GM23338 (cell line): Measurements from ENCODE around the gene RIMKLB. TPM values are rescaled to one million over a fixed set of nuclear protein-coding genes. Genes with fewer than 3 reads are reported as not detected.
"Not testable (repeated sequence)": the region's sequence is repeated elsewhere in the genome, so short reads cannot be mapped to it uniquely, and the experiment has no call there.

Experiments used
- ATAC-seq: fragments of 200-7000 bp; cut with Tn5 transposase; 3 replicates; pipeline ENCODE4 v1.9.1; 2020
- DNase-seq: peaks from one replicate; pipeline ENCODE4 v3.0.0-alpha.2; 2015; ENCODE audit warnings: low spot score
- H2AFZ ChIP-seq: fragments of 200-600 bp; sonication (generic); 2 replicates; pipeline ENCODE4 v1.8.0; 2016; ENCODE audit warnings: antibody characterized with exemption, mild to moderate bottlenecking, moderate library complexity
- H3F3A ChIP-seq: fragments of 200-600 bp; sonication (generic); replicated peaks from 2 replicates; pipeline ENCODE4 v1.8.0; 2017; ENCODE audit warnings: antibody characterized with exemption, mixed run types, low read depth
- H3K27ac ChIP-seq: fragments of 200-600 bp; sonication (generic); 2 replicates; pipeline ENCODE4 v1.6.1; 2016; ENCODE audit warnings: low read depth
- H3K27me3 ChIP-seq: fragments of 200-600 bp; sonication (generic); 2 replicates; pipeline ENCODE4 v1.8.0; 2016; ENCODE audit warnings: mild to moderate bottlenecking, mixed run types, moderate library complexity; ENCODE audit not compliant: insufficient read depth
- H3K36me3 ChIP-seq: fragments of 200-600 bp; sonication (generic); 2 replicates; pipeline ENCODE4 v1.8.0; 2016; ENCODE audit warnings: mild to moderate bottlenecking; ENCODE audit not compliant: insufficient read depth
- H3K4me1 ChIP-seq: fragments of 200-600 bp; sonication (generic); 2 replicates; pipeline ENCODE4 v1.8.0; 2016; ENCODE audit warnings: mild to moderate bottlenecking, moderate library complexity; ENCODE audit not compliant: insufficient read depth
- H3K4me2 ChIP-seq: fragments of 200-600 bp; sonication (generic); 2 replicates; pipeline ENCODE4 v1.7.1; 2017; ENCODE audit warnings: mixed run types
- H3K4me3 ChIP-seq: fragments of 200-600 bp; sonication (generic); 2 replicates; pipeline ENCODE4 v1.6.1; 2016; ENCODE audit warnings: mixed run types
- H3K79me2 ChIP-seq: fragments of 200-600 bp; sonication (generic); replicated peaks from 2 replicates; pipeline ENCODE4 v1.8.0; 2017; ENCODE audit warnings: mild to moderate bottlenecking; ENCODE audit not compliant: insufficient read depth
- H3K9me2 ChIP-seq: fragments of 200-600 bp; sonication (generic); 2 replicates; pipeline ENCODE4 v1.8.0; 2017; ENCODE audit not compliant: insufficient read depth
- H4K20me1 ChIP-seq: fragments of 200-600 bp; sonication (generic); replicated peaks from 2 replicates; pipeline ENCODE4 v1.8.0; 2017; ENCODE audit warnings: mild to moderate bottlenecking; ENCODE audit not compliant: insufficient read depth
- H3K27ac Mint-ChIP-seq: 2 replicates; pipeline ENCODE4 v1.8.0; 2020; ENCODE audit warnings: inconsistent platforms, mild to moderate bottlenecking, moderate library complexity, mixed read lengths
- H3K27me3 Mint-ChIP-seq: 3 replicates; pipeline ENCODE4 v1.8.0; 2022; ENCODE audit warnings: low read depth, mild to moderate bottlenecking, moderate library complexity, mixed read lengths, inconsistent platforms; ENCODE audit not compliant: insufficient read depth, poor library complexity
- H3K36me3 Mint-ChIP-seq: 3 replicates; pipeline ENCODE4 v1.8.0; 2021; ENCODE audit warnings: low read depth, mild to moderate bottlenecking, inconsistent platforms, moderate library complexity, mixed read lengths
- H3K4me1 Mint-ChIP-seq: 3 replicates; pipeline ENCODE4 v1.8.0; 2020; ENCODE audit warnings: mild to moderate bottlenecking, inconsistent platforms, mixed read lengths
- H3K4me3 Mint-ChIP-seq: 3 replicates; pipeline ENCODE4 v1.8.0; 2021; ENCODE audit warnings: moderate library complexity, mild to moderate bottlenecking, inconsistent platforms, mixed read lengths
- H3K9me3 Mint-ChIP-seq: 3 replicates; pipeline ENCODE4 v1.8.0; 2020; ENCODE audit warnings: moderate library complexity, mild to moderate bottlenecking, inconsistent platforms, mixed read lengths
- CTCF ChIP-seq, 2 experiments: fragments of 200-600 bp in 1 of 2; sonication (generic) in 1 of 2; conservative IDR thresholded peaks; 2 replicates each; pipeline versions ENCODE4 v1.5.1 to v1.6.1; 2016 to 2017; ENCODE audit warnings: antibody characterized with exemption in 2 of 2, low read depth in 2 of 2, mild to moderate bottlenecking in 2 of 2, moderate library complexity in 1 of 2
- EZH2 ChIP-seq: fragments of 200-600 bp; sonication (generic); IDR thresholded peaks from one replicate; pipeline ENCODE4 v1.8.0; 2017; ENCODE audit warnings: antibody characterized with exemption, mild to moderate bottlenecking, low read depth; ENCODE audit not compliant: unreplicated experiment
- EZH2phosphoT487 ChIP-seq: fragments of 200-600 bp; sonication (generic); IDR thresholded peaks from one replicate; pipeline ENCODE4 v1.8.1; 2018; ENCODE audit warnings: antibody characterized with exemption; ENCODE audit not compliant: unreplicated experiment
- NANOG ChIP-seq: IDR thresholded peaks from 2 replicates; pipeline ENCODE4 v1.6.1; 2016; ENCODE audit warnings: antibody characterized with exemption, borderline replicate concordance
- POLR2AphosphoS5 ChIP-seq: IDR thresholded peaks from 2 replicates; pipeline ENCODE4 v1.6.1; 2016; ENCODE audit warnings: antibody characterized with exemption, low read depth
- REST ChIP-seq: IDR thresholded peaks from one replicate; pipeline ENCODE4 v1.6.1; 2018; ENCODE audit warnings: antibody characterized with exemption; ENCODE audit not compliant: unreplicated experiment
- STAT1 ChIP-seq: IDR thresholded peaks from one replicate; pipeline ENCODE4 v1.6.1; 2016; ENCODE audit warnings: antibody characterized with exemption; ENCODE audit not compliant: unreplicated experiment
- ZNF331 ChIP-seq: fragments of 250-450 bp; sonication (Bioruptor Pico); IDR thresholded peaks from 2 replicates; pipeline ENCODE4 v1.5.0; 2020; ENCODE audit warnings: low read depth, mild to moderate bottlenecking, moderate library complexity
- polyA plus RNA-seq: library from polyadenylated mRNA; unstranded; fragments of >200 nt; fragmentation: Nextera tagmentation; extraction: Ambion mirVana; gene quantifications from 2 replicates; pipeline ENCODE4 v1.2.1, GENCODE V29; 2016
- total RNA-seq: library from RNA; depleted of rRNA; stranded (reverse); fragments of >200 nt; shearing (Covaris generic); gene quantifications from 2 replicates; pipeline ENCODE4 v1.2.3, GENCODE V29; 2014

The RIMKLB gene
- total and polyA plus RNA-seq, 2 experiments from 2014 or later: 87.0 to 104 TPM

- Mint-ChIP-seq H3K36me3 (peaks cover 56% of the 10 kb centered on the region), H3K9me3 (peaks cover 31% of the 10 kb centered on the region), H3K27me3 (peaks cover 12% of the 10 kb centered on the region), H3K4me3 (no peak overlapping the region), H3K27ac (peak overlapping the region; percentile 20; the same call in 1 of the 2 replicates), H3K4me1 (peaks cover 15% of the 10 kb centered on the region)
- DNase-seq (no peak), ATAC-seq (peak; percentile 18; the same call in 2 of the 3 replicates)
- Histone ChIP-seq H3K4me2 (no peak overlapping the region), H3K4me3 (no peak overlapping the region), H2AFZ (no peak overlapping the region), H3K79me2 (peaks cover 14% of the 10 kb centered on the region), H3F3A (peaks cover 16% of the 10 kb centered on the region), H3K27me3 (no peaks in the 10 kb centered on the region), H4K20me1 (peaks cover 8% of the 10 kb centered on the region), H3K36me3 (peaks cover 11% of the 10 kb centered on the region; the same call in 1 of the 2 replicates), H3K9me2 (no peaks in the 10 kb centered on the region), H3K4me1 (0 out of 2 replicates have a peak, but pooled peaks cover 10% of the 10 kb centered on the region), H3K27ac (no peak overlapping the region; the same call in 1 of the 2 replicates)
- no peak; the same call in none of the 2 replicates for TF ChIP-seq POLR2AphosphoS5
- TF ChIP-seq CTCF (conservative IDR thresholded peaks at IDR 0.05; ENCODE audit: low read depth in 2 of 2): no peak
- no peak for TF ChIP-seq EZH2phosphoT487
- no peak for TF ChIP-seq EZH2
- TF ChIP-seq NANOG: no peak
- TF ChIP-seq ZNF331 (CRISPR knock-in tag): no peak
- no peak for TF ChIP-seq STAT1
These were observed 86.6 kb downstream of the RIMKLB start for GRCh38 chr12:8784290-8784888.

- Histone ChIP-seq H2AFZ (no peak overlapping the region), H3K9me2 (no peaks in the 10 kb centered on the region), H3K4me2 (no peak overlapping the region), H3F3A (peaks cover 24% of the 10 kb centered on the region), H3K27me3 (no peaks in the 10 kb centered on the region), H3K4me1 (peaks cover 4% of the 10 kb centered on the region), H3K79me2 (peaks cover 25% of the 10 kb centered on the region), H3K36me3 (peaks cover 21% of the 10 kb centered on the region; the same call in 1 of the 2 replicates), H3K4me3 (no peak overlapping the region), H4K20me1 (peaks cover 17% of the 10 kb centered on the region), H3K27ac (no peak overlapping the region)
- DNase-seq (no peak), ATAC-seq (no peak)
- H3K9me3 Mint-ChIP-seq: peaks cover 42% of the 10 kb centered on the region
- H3K4me1 Mint-ChIP-seq: peaks cover 6% of the 10 kb centered on the region
- H3K27ac Mint-ChIP-seq: no peak overlapping the region
- H3K36me3 Mint-ChIP-seq: peaks cover 64% of the 10 kb centered on the region
- no peak overlapping the region for H3K4me3 Mint-ChIP-seq
- peaks cover 18% of the 10 kb centered on the region for H3K27me3 Mint-ChIP-seq
- no peak for TF ChIP-seq REST
These were observed 87.7 kb downstream of the RIMKLB start for GRCh38 chr12:8785499-8785898.

- H3K4me3 Mint-ChIP-seq: not testable (repeated sequence)
- peaks cover 71% of the 10 kb centered on the region for H3K36me3 Mint-ChIP-seq
These were observed 89.4 kb downstream of the RIMKLB start for GRCh38 chr12:8787206-8787605.

GRCh38 chr12:8788706-8789105 is 90.9 kb downstream of the RIMKLB start:
- H3K27ac Mint-ChIP-seq: peak overlapping the region; percentile 95
- H3K27me3 ChIP-seq, H2AFZ ChIP-seq, H3K9me2 ChIP-seq, DNase-seq: not testable (repeated sequence)
- peak overlapping the region; percentile 91 for H3K27ac ChIP-seq
- peak overlapping the region; percentile 100 for H3K4me3 ChIP-seq
- peaks cover 74% of the 10 kb centered on the region for H3K9me3 Mint-ChIP-seq
- H3K4me1 Mint-ChIP-seq: peaks cover 15% of the 10 kb centered on the region
- H3F3A ChIP-seq: peaks cover 51% of the 10 kb centered on the region
- H3K4me1 ChIP-seq: peaks cover 18% of the 10 kb centered on the region
- H3K36me3 ChIP-seq: peaks cover 50% of the 10 kb centered on the region
- peak overlapping the region; percentile 99 for H3K4me2 ChIP-seq
- H4K20me1 ChIP-seq: peaks cover 23% of the 10 kb centered on the region
- H3K4me3 Mint-ChIP-seq: peak overlapping the region; percentile 99
- H3K27me3 Mint-ChIP-seq: peaks cover 23% of the 10 kb centered on the region
- peaks cover 46% of the 10 kb centered on the region for H3K79me2 ChIP-seq
- peak; percentile 32; the same call in 1 of the 3 replicates for ATAC-seq
- H3K36me3 Mint-ChIP-seq: peaks cover 76% of the 10 kb centered on the region

More at GRCh38 chr12:8787206-8787605, 89.4 kb downstream of the RIMKLB start:
- Mint-ChIP-seq H3K4me1 (peaks cover 14% of the 10 kb centered on the region), H3K27me3 (peaks cover 23% of the 10 kb centered on the region), H3K9me3 (peaks cover 59% of the 10 kb centered on the region)
- Histone ChIP-seq H3K79me2 (peaks cover 42% of the 10 kb centered on the region), H3K4me1 (peaks cover 15% of the 10 kb centered on the region), H4K20me1 (peaks cover 23% of the 10 kb centered on the region), H3F3A (peaks cover 39% of the 10 kb centered on the region), H3K36me3 (peaks cover 35% of the 10 kb centered on the region)
- not testable (repeated sequence) for H3K4me2 ChIP-seq, H3K9me2 ChIP-seq, H3K27ac ChIP-seq, DNase-seq, H2AFZ ChIP-seq, ATAC-seq, H3K4me3 ChIP-seq, H3K27me3 ChIP-seq, H3K27ac Mint-ChIP-seq
